Heart right ventricle (tissue), 16 donors: ENCODE results near the gene ATP13A2. TPM values are rescaled to one million over a fixed set of nuclear protein-coding genes. Genes with fewer than 3 reads are reported as not detected.

Experiments used
- ATAC-seq, 8 donors: fragments of 200-7000 bp; cut with Tn5 transposase; one replicate each; pipeline ENCODE4 v1.9.1; 2020; ENCODE audit warnings: mild to moderate bottlenecking in 8 of 8, moderate library complexity in 8 of 8, moderate number of reproducible peaks in 1 of 8
- DNase-seq, 2 donors: peaks; one replicate each; pipeline ENCODE4 v3.0.0-alpha.2; 2020
- H3K27ac ChIP-seq, 10 donors: fragments of 200-600 bp; sonication (generic) in 2 of 10; one replicate each; pipeline versions ENCODE4 v1.5.0 to v1.8.0; 2020 to 2022; ENCODE audit warnings: mild to moderate bottlenecking in 3 of 10
- H3K27me3 ChIP-seq, 7 donors: fragments of 200-600 bp; one replicate each; pipeline ENCODE4 v1.8.0; 2021 to 2022; ENCODE audit warnings: mild to moderate bottlenecking in 2 of 7
- H3K36me3 ChIP-seq, 9 donors: fragments of 200-600 bp; sonication (generic) in 1 of 9; one replicate each; pipeline versions ENCODE4 v1.5.0 to v1.8.0; 2020 to 2022; ENCODE audit warnings: mild to moderate bottlenecking in 2 of 9
- H3K4me1 ChIP-seq, 9 donors: fragments of 200-600 bp; sonication (generic) in 1 of 9; one replicate each; pipeline versions ENCODE4 v1.5.0 to v1.8.0; 2020 to 2022; ENCODE audit warnings: mild to moderate bottlenecking in 4 of 9
- H3K4me3 ChIP-seq, 10 donors: fragments of 200-600 bp; sonication (generic) in 2 of 10; one replicate each; pipeline versions ENCODE4 v1.5.0 to v1.8.0; 2020 to 2022; ENCODE audit warnings: mild to moderate bottlenecking in 7 of 10, moderate library complexity in 2 of 10
- H3K9me3 ChIP-seq, 11 donors: fragments of 200-600 bp in 10 of 11; sonication (generic) in 2 of 11; one replicate each; pipeline versions ENCODE4 v1.5.0 to v1.8.0; 2013 to 2022; ENCODE audit warnings: mild to moderate bottlenecking in 2 of 11, control low read depth in 1 of 11, moderate library complexity in 1 of 11
- CTCF ChIP-seq, 9 donors: fragments of 200-600 bp; sonication (generic) in 2 of 9; IDR thresholded peaks; one replicate each; pipeline versions ENCODE4 v1.5.0 to v1.8.0; 2021 to 2022; ENCODE audit warnings: antibody characterized with exemption in 9 of 9, mild to moderate bottlenecking in 5 of 9, moderate library complexity in 1 of 9
- WGBS, 2 donors: extraction: QIAGEN DNeasy Blood & Tissue Kit; methylation state at CpG; one replicate each; pipeline ENCODE4 v1.1.7; 2013; ENCODE audit warnings: inconsistent platforms in 1 of 2; 5-methylcytosine and 5-hydroxymethylcytosine counted together
- intact Hi-C, 10 donors: fragments of 100-400 bp; cut with DNase I; formaldehyde crosslinking; loops; one replicate each; pipeline versions ENCODE4 v1.11.1 to v1.14.2; 2022
- polyA plus RNA-seq, 2 donors: library from polyadenylated mRNA; stranded (reverse); fragments of 200-250 nt; gene quantifications; one replicate each; pipeline ENCODE4 v1.2.3, GENCODE V29; 2013
- total RNA-seq, 10 donors: library from RNA; stranded (reverse); fragmentation: NEBNext Ultra II Directional in 3 of 10; extraction: Animal tissue kit (Norgen Biotek cat#: 25700) in 3 of 10; gene quantifications; one replicate each; pipeline versions ENCODE4 v1.2.1 to v1.2.4, GENCODE V29; 2021 to 2023
- donor health status: Arrhythmogenic right ventricular cardiomyopathy.
- donor health status: ischemic (EF 13 %, LVEDD 7.1; RV severe dilation, severe dysfunction).
- donor health status: healthy with polysubstance abuse.
- donor health status: DM: no; HTN: yes; CAD: no.
- donor health status: DM: no; HTN: no; CAD: no.
- donor health status: ischemic (EF 25% LVEDD 6.9; RV normal size, moderate dysfunction).
- donor health status: ischemic (EF 25% LVEDD 5.7; RV mildly dilated, moderate dysfunction).
- donor health status: healthy.
- donor health status: DM: yes; HTN: yes; CAD: no.
- donor health status: Ischemic cardiomyopathy.
- donor health status: ischemic (EF 35%, LVEDD 5.7; RV mildly dilated, moderate dysfunction).
- donor health status: nonischemic (EF 11% LVEDD 7.7; RV severe dilation, severe dysfunction).
- donor health status: DM: yes; HTN: yes; CAD: no.
- donor health status: PGD.
- donor health status: ischemic (EF 29% LVEDD 5.4; RV normal size, mild dysfunction).
- donor health status: nonischemic (EF 23%, LVEDD 6.1; RV moderate dilation, normal function).

ATP13A2 gene
- total and polyA plus RNA-seq, 12 donors: 7.2 to 20.0 (median 11.0) TPM

GRCh38 chr1:16981269-16981849 is 30.4 kb downstream of the ATP13A2 start:
- no peak for ATAC-seq
- H3K27me3 ChIP-seq: peaks cover 0 to 36% (median 9%) of the 10 kb centered on the region in 7 donors
- intact Hi-C loops: no loop called here
- H3K27ac ChIP-seq: peak overlapping the region in 1 of 10 donors; percentile 69
- no peak for DNase-seq
- peaks cover 9 to 33% (median 19%) of the 10 kb centered on the region in 9 donors for H3K4me1 ChIP-seq
- WGBS, 2 donors: 87 to 94% methylated on average over 10 of the region's 10 CpGs
- peaks cover 0 to 10% (median 0%) of the 10 kb centered on the region in 9 donors for H3K36me3 ChIP-seq
- H3K9me3 ChIP-seq: no peaks in the 10 kb centered on the region
- H3K4me3 ChIP-seq: no peak overlapping the region
- TF ChIP-seq CTCF (IDR thresholded peaks at IDR 0.05): no peak

- ATAC-seq: peak in 2 of 8 donors; percentile 10 to 32
- H3K27ac ChIP-seq: peak within 1 kb of the TSS in 7 of 10 donors; percentile 32 to 72 (median 52)
Observed at GRCh38 chr1:16980473-16981268, 31.1 kb downstream of the ATP13A2 start, which contains the start of gene MFAP2. TSS of gene MFAP2 (minus strand) at chr1:16980620. CDS start at chr1:16978273, 2,347 bp downstream.

GRCh38 chr1:16979475-16980327 is 32.0 kb downstream of the ATP13A2 start:
- ATAC-seq: peak in 4 of 8 donors; percentile 19 to 38 (median 29)
- WGBS, 2 donors: 16 to 18% methylated on average over 43 to 44 of the region's 44 CpGs
- TF ChIP-seq CTCF (IDR thresholded peaks at IDR 0.05): no peak

More at GRCh38 chr1:16980473-16981268, 31.1 kb downstream of the ATP13A2 start, which contains the start of gene MFAP2:
- Histone ChIP-seq H3K4me1 (peaks cover 9 to 33% (median 19%) of the 10 kb centered on the region in 9 donors), H3K36me3 (peaks cover 0 to 3% (median 0%) of the 10 kb centered on the region in 9 donors), H3K9me3 (no peaks in the 10 kb centered on the region), H3K27me3 (peaks cover 0 to 36% (median 9%) of the 10 kb centered on the region in 7 donors), H3K4me3 (peak within 1 kb of the TSS; percentile 2 to 53 (median 48))
- intact Hi-C loops: no loop called here
- TF ChIP-seq CTCF (IDR thresholded peaks at IDR 0.05): no peak
- DNase-seq: no peak
- WGBS, 2 donors: 8 to 10% methylated on average over 53 of the region's 53 CpGs

More at GRCh38 chr1:16979475-16980327, 32.0 kb downstream of the ATP13A2 start:
- Histone ChIP-seq H3K36me3 (no peaks in the 10 kb centered on the region), H3K9me3 (no peaks in the 10 kb centered on the region), H3K27me3 (peaks cover 0 to 36% (median 9%) of the 10 kb centered on the region in 7 donors), H3K27ac (peak overlapping the region in 7 of 10 donors; percentile 32 to 72 (median 52)), H3K4me1 (peaks cover 9 to 29% (median 19%) of the 10 kb centered on the region in 9 donors), H3K4me3 (peak overlapping the region; percentile 2 to 53 (median 48))
- intact Hi-C loops: no loop called here
- peak in 1 of 2 donors; percentile 44 for DNase-seq
